K562 (cell line): ENCODE measurements around the gene ZNF609. TPM values are rescaled to one million over a fixed set of nuclear protein-coding genes. Genes with fewer than 3 reads are reported as not detected.

Experiments used
- ATAC-seq: fragments of 200-7000 bp; cut with Tn5 transposase; 3 replicates; pipeline ENCODE4 v1.9.1; 2020; ENCODE audit warnings: moderate library complexity
- BruUV-seq: library from RNA; stranded (reverse); fragments of 400-500 nt; replicated peaks from 2 replicates; lab custom pipeline; 2021; lab: Mats Ljungman, UMichigan
- CTCF ChIA-PET: fragments of 300-600 bp; formaldehyde crosslinking; extraction: SDS; loops from one replicate; lab custom pipeline; 2021; ENCODE audit warnings: low intra/inter-chr PET ratio; lab: Yijun Ruan, JAX
- POLR2A ChIA-PET: fragments of 300-600, 350-650 bp; sonication (Branson Sonifier 250); formaldehyde crosslinking; extraction: SDS; loops from one replicate; lab custom pipeline; 2021; ENCODE audit warnings: antibody characterized with exemption, inconsistent platforms; lab: Yijun Ruan, JAX
- DNase-seq, 4 experiments: peaks; one replicate each; pipeline versions ENCODE4 v3.0.0 to v3.0.0-alpha.2; 2011 to 2018; ENCODE audit warnings: low spot score in 3 of 4, mixed read lengths in 3 of 4; ENCODE audit errors: extremely low read depth in 1 of 4
- FAIRE-seq: peaks from 2 replicates; lab custom pipeline; 2011; peaks lifted over from hg19 to GRCh38; lab: Jason Lieb, UNC
- H2AFZ ChIP-seq: 2 replicates; pipeline ENCODE4 v1.6.0; 2011; ENCODE audit warnings: low read depth, low read length, control low read depth, inconsistent platforms
- H3K27ac ChIP-seq: fragments of 200-600 bp; 3 replicates; pipeline ENCODE4 v1.8.0; 2011; ENCODE audit warnings: low read depth, mild to moderate bottlenecking, control low read depth, inconsistent platforms, low read length, moderate library complexity, mixed read lengths; ENCODE audit errors: extremely low read depth
- H3K27me3 ChIP-seq, 2 experiments: fragments of 300-600 bp in 1 of 2; 2 replicates in 1 of 2; 3 replicates in 1 of 2; pipeline versions ENCODE4 v1.6.0 to v1.8.0; 2011; ENCODE audit warnings: inconsistent platforms in 2 of 2, low read length in 2 of 2, mild to moderate bottlenecking in 1 of 2, mixed read lengths in 1 of 2, moderate library complexity in 1 of 2; ENCODE audit not compliant: control insufficient read depth in 2 of 2, insufficient read depth in 2 of 2
- H3K36me3 ChIP-seq: fragments of 300-600 bp; 3 replicates; pipeline ENCODE4 v1.8.0; 2011; ENCODE audit warnings: mild to moderate bottlenecking, low read length, inconsistent platforms; ENCODE audit not compliant: control insufficient read depth, insufficient read depth
- H3K4me1 ChIP-seq, 2 experiments: fragments of 200-600 bp in 1 of 2; replicated peaks in 1 of 2; 2 replicates in 1 of 2; 3 replicates in 1 of 2; pipeline versions ENCODE4 v1.5.1 to v1.8.0; 2011; ENCODE audit warnings: inconsistent platforms in 2 of 2, low read length in 2 of 2, mild to moderate bottlenecking in 1 of 2, mixed read lengths in 1 of 2, moderate library complexity in 1 of 2; ENCODE audit not compliant: control insufficient read depth in 2 of 2, insufficient read depth in 2 of 2
- H3K4me2 ChIP-seq: 2 replicates; pipeline ENCODE4 v1.6.1; 2011; ENCODE audit warnings: low read length, control low read depth, inconsistent platforms, mixed read lengths; ENCODE audit not compliant: insufficient read depth
- H3K4me3 ChIP-seq: fragments of 200-600 bp; sonication (generic), shearing (Covaris generic); 2 replicates; pipeline ENCODE4 v1.5.1; 2016; ENCODE audit warnings: control low read depth, inconsistent platforms
- H3K79me2 ChIP-seq: fragments of 200-600 bp; 3 replicates; pipeline ENCODE4 v1.8.0; 2011; ENCODE audit warnings: low read length, inconsistent platforms; ENCODE audit not compliant: control insufficient read depth, insufficient read depth
- H3K9ac ChIP-seq, 2 experiments: 2 replicates each; pipeline versions ENCODE4 v1.6.0 to v1.6.1; 2011; ENCODE audit warnings: low read depth in 2 of 2, low read length in 2 of 2, control low read depth in 1 of 2, inconsistent platforms in 1 of 2, mild to moderate bottlenecking in 1 of 2, mixed read lengths in 1 of 2; ENCODE audit not compliant: insufficient read depth in 1 of 2
- H3K9me1 ChIP-seq: one replicate; pipeline ENCODE4 v1.6.0; 2011; ENCODE audit warnings: inconsistent platforms, mild to moderate bottlenecking, low read length, moderate library complexity; ENCODE audit not compliant: control insufficient read depth, insufficient read depth
- H3K9me3 ChIP-seq: replicated peaks from 2 replicates; pipeline ENCODE4 v1.5.1; 2011; ENCODE audit warnings: low read depth, low read length, inconsistent platforms; ENCODE audit not compliant: control insufficient read depth, insufficient read depth
- H4K20me1 ChIP-seq: replicated peaks from 2 replicates; pipeline ENCODE4 v1.6.1; 2011; ENCODE audit warnings: low read length, inconsistent platforms, mixed read lengths; ENCODE audit not compliant: control insufficient read depth, insufficient read depth
- ATF6 ChIP-seq: sonication (generic); formaldehyde crosslinking; IDR thresholded peaks from 2 replicates; pipeline ENCODE4 v1.4.0; 2020; ENCODE audit warnings: mild to moderate bottlenecking, missing genetic modification reagents
- CAMTA2 ChIP-seq: fragments of 250-450 bp; sonication (Bioruptor Pico); conservative IDR thresholded peaks from 2 replicates; pipeline ENCODE4 v1.5.1; 2022
- CHAMP1 ChIP-seq: fragments of 450-650 bp; IDR thresholded peaks from 2 replicates; pipeline ENCODE4 v1.6.1; 2016; ENCODE audit warnings: mild to moderate bottlenecking
- DLX4 ChIP-seq: fragments of 250-450 bp; sonication (Bioruptor Pico); IDR thresholded peaks from 2 replicates; pipeline ENCODE4 v1.6.1; 2021; ENCODE audit warnings: mild to moderate bottlenecking
- ERF ChIP-seq: fragments of 450-650 bp; formaldehyde crosslinking; IDR thresholded peaks from 2 replicates; pipeline ENCODE4 v1.4.0; 2020; ENCODE audit warnings: mild to moderate bottlenecking, mixed read lengths
- ETV6 ChIP-seq, 3 experiments: fragments of 150-350 bp in 1 of 3; sonication (generic) in 1 of 3; formaldehyde crosslinking in 1 of 3; IDR thresholded peaks; 2 replicates each; pipeline versions ENCODE4 v1.6.1 to v1.8.0; 2014 to 2022; ENCODE audit warnings: borderline replicate concordance in 2 of 3, low read depth in 2 of 3, antibody characterized with exemption in 1 of 3, low read length in 1 of 3, mild to moderate bottlenecking in 1 of 3, missing genetic modification reagents in 1 of 3
- FOXP4 ChIP-seq: sonication (generic); formaldehyde crosslinking; IDR thresholded peaks from 2 replicates; pipeline ENCODE4 v1.8.0; 2022; ENCODE audit warnings: mild to moderate bottlenecking, missing genetic modification reagents, borderline replicate concordance
- GABPA ChIP-seq: fragments of 200-800 bp; sonication (Bioruptor generic); conservative IDR thresholded peaks from 2 replicates; pipeline ENCODE4 v1.6.1; 2016; ENCODE audit warnings: low read depth, missing genetic modification characterization, missing compliant biosample characterization
- SREBF1 ChIP-seq: fragments of 150-350 bp; IDR thresholded peaks from 2 replicates; pipeline ENCODE4 v1.6.1; 2014; ENCODE audit warnings: antibody characterized with exemption, low read depth, low read length, borderline replicate concordance
- TCF7L2 ChIP-seq: fragments of 150-350 bp; IDR thresholded peaks from 2 replicates; pipeline ENCODE4 v1.6.1; 2016; ENCODE audit warnings: low read depth, mild to moderate bottlenecking, low read length, moderate library complexity
- ZBTB2 ChIP-seq: fragments of 450-650 bp; IDR thresholded peaks from 2 replicates; pipeline ENCODE4 v1.6.1; 2016; ENCODE audit warnings: antibody characterized with exemption
- ZNF586 ChIP-seq: fragments of 450-650 bp; formaldehyde crosslinking; conservative IDR thresholded peaks from 2 replicates; pipeline ENCODE4 v1.4.0; 2020; ENCODE audit warnings: mild to moderate bottlenecking, moderate library complexity
- in situ Hi-C: fragments of 300-500 bp; cut with MboI; formaldehyde crosslinking; loops from 4 replicates; pipeline ENCODE4 v1.15.0; 2018; ENCODE audit warnings: inconsistent platforms, mixed read lengths
- intact Hi-C: fragments of 100-400 bp; cut with micrococcal nuclease; formaldehyde crosslinking; loops from 2 replicates; pipeline ENCODE4 v1.14.2; 2022
- polyA plus RNA-seq, 8 experiments: library from polyadenylated mRNA; depleted of rRNA in 4 of 8; stranded (reverse) in 5 of 8; unstranded in 3 of 8; fragments of >200 nt; fragmentation: Nextera tagmentation in 2 of 8; fragmentation: Illumina TruSeq in 1 of 8; extraction: Ambion mirVana in 2 of 8; extraction: Trizol in 1 of 8; gene quantifications; 2 replicates each; pipeline versions ENCODE4 v1.2.1 to v1.2.3, GENCODE V29; 2011 to 2014; ENCODE audit warnings: inconsistent platforms in 1 of 8, missing spikeins in 1 of 8
- total RNA-seq, 7 experiments: library from RNA; depleted of rRNA in 6 of 7; stranded (reverse); fragments of >200 nt in 6 of 7; fragmentation: Illumina TruSeq in 2 of 7; extraction: Trizol in 2 of 7; gene quantifications; 2 replicates each; pipeline versions ENCODE4 v1.2.1 to v1.2.3, GENCODE V29; 2011 to 2021; ENCODE audit warnings: low replicate concordance in 1 of 7

ZNF609 gene
- total and polyA plus RNA-seq, 9 of the 15 experiments (the other 6 are each of a cell fraction or from before 2014, with no cell fraction given) = 3.0 to 38.7 (median 17.8) TPM

DNA sequence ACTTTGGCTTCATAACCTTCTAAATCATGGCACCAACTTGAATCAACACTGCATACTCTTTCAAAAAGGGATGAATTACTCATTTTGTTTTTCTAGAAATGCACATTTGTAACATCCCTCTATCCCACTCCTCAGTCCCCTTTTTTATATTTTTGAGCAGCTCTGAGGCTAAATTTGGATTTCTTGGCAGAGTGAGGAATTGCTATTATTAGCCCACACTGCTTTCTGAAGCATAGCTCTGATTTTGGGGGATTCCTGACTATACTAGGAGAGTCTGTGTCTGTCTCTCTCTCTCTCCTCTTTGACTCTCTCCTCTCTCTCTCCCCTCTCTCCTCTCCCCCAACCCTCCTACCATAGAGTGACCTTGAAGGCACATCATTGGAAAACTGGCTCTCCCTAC lies 238.4 kb downstream of the ZNF609 start:
- no peak overlapping the region for H3K4me2 ChIP-seq
- intact Hi-C loops = no loop called here
- BruUV-seq = no TSS peak
- no peak for TF ChIP-seq GABPA (tag)
- no peak for TF ChIP-seq ETV6 (IDR thresholded peaks at IDR 0.05; ENCODE audit: borderline replicate concordance in 1 of 2, low read depth in 2 of 2, low read length in 1 of 2)
- TF ChIP-seq ETV6 (CRISPR knock-in tag; IDR thresholded peaks at IDR 0.05; ENCODE audit: borderline replicate concordance) = no peak
- no peak for TF ChIP-seq FOXP4 (CRISPR knock-in tag)
- no peak for TF ChIP-seq ATF6 (CRISPR knock-in tag)
- no peak for TF ChIP-seq CHAMP1
- TF ChIP-seq CAMTA2 (CRISPR knock-in tag) = no peak
- no peak for TF ChIP-seq ZBTB2
- no peak for TF ChIP-seq ERF (CRISPR knock-in tag)
- no peak for TF ChIP-seq DLX4
- no peak for TF ChIP-seq ZNF586 (CRISPR knock-in tag)
- no peak for TF ChIP-seq SREBF1
- TF ChIP-seq TCF7L2 = no peak

More for the DNA sequence above, 238.4 kb downstream of the ZNF609 start:
- Histone ChIP-seq H3K9me1 (peaks cover 5% of the 10 kb centered on the region), H3K9ac (no peak overlapping the region), H2AFZ (no peak overlapping the region), H3K27me3 (no peaks in the 10 kb centered on the region), H3K9me3 (no peaks in the 10 kb centered on the region), H3K36me3 (peaks cover 7% of the 10 kb centered on the region; the same call in 2 of the 3 replicates), H3K4me1 (peaks cover 25 to 54% of the 10 kb centered on the region in 2 experiments), H3K4me3 (no peak overlapping the region), H3K27ac (no peak overlapping the region), H3K79me2 (peaks cover 50% of the 10 kb centered on the region), H4K20me1 (peaks cover 26% of the 10 kb centered on the region)
- ATAC-seq (no peak), FAIRE-seq (no peak), DNase-seq (no peak)
- CTCF ChIA-PET = no interaction called here
- POLR2A ChIA-PET = interaction anchor here (0.8 kb wide), 1 partner anchor 14 kb away, joined by 3 read pairs; no protein-coding TSS in a partner anchor
- in situ Hi-C loops = no loop called here
